ENCODE data around the gene KCNAB1.

The KCNAB1 gene

GRCh38 chr3:156511987-156512677 lies 391.8 kb downstream of the KCNAB1 start:
- DNase-seq: no peak

- no peak for DNase-seq
Observed at GRCh38 chr3:156513619-156514018, 393.2 kb downstream of the KCNAB1 start.

DNA sequence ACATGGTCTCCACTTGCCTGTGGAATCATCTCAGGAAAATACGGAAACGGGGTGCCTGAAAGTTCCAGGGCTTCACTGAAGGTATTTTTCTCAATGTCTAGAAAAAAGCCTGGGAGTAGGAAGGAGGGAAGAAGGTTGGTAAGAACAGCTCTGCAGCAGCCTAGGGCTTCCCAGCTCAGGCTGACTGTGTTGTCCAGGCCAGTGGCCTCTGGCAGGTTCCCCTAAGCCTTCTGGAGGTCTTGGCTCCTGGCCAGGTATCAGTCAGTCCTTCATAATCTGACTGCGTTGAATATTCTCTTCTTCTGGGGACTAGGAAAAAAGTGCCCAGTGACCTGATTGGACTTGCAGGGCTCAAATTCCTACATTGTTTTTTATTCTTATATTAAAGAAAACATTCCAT lies 395.9 kb downstream of the KCNAB1 start:
- no peak for DNase-seq

DNA sequence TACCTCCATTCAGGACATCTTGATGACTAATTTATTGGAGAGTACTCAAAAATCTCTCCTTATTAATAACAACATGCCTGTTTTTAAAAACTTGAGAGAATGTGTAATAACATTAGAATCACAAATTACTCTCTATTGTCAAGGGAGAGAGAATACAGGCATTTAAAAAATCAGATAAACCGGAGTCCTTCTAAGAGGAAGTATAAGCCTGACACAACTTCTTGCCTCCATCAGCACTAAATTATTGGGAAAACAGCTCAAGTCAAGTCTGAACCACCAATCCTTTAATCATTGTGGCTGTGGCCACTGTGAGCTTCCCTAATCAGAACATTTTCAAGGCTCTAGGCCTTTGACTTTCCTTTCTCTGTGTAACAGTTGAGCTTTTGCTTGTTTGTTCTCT lies 396.6 kb downstream of the KCNAB1 start:
- DNase-seq: no peak

DNA sequence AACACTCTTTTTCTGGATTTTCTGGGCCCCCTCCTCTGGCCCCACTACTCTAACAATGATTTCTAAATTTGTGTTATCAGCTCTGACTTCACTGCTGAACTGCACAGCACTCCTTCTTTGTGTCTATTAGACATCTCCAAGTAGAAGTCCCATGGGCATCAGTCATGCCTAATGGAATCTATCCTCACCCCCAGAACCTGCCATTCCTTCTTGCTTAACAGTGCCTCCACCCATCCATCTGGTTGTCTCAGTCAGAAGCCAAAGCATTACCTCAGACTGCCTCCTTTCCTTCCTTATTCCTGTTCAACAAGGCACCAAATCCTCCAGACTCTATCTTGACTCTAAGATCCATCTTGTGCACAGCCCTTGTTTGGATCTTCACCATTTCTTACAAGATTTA lies 398.3 kb downstream of the KCNAB1 start:
- no peak for DNase-seq

GRCh38 chr3:156519758-156520162 lies 399.4 kb downstream of the KCNAB1 start:
- DNase-seq: no peak

- no peak for DNase-seq
Observed at GRCh38 chr3:156522673-156523072, 402.3 kb downstream of the KCNAB1 start.

DNA sequence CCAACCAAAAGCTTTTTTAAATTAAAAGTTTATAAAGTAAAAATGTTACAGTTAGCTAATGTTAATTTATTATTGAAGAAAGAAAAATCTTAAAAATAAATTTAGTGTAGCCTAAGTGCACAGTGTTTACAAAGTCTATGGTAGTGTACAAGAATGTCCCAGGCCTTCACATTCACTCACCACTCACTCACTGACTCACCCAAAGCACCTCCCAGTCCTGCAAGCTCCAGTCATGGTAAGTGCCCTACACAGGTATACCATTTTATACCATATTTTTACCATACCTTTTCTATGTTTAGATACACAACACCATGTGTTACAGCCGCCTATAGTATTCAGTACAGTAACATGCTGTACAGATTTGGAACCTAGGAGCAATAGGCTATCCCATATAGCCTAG lies 405.4 kb downstream of the KCNAB1 start:
- DNase-seq: no peak

GRCh38 chr3:156527060-156527459 lies 406.7 kb downstream of the KCNAB1 start:
- no peak for DNase-seq

- DNase-seq: no peak
Observed at GRCh38 chr3:156530980-156531379, 410.6 kb downstream of the KCNAB1 start.

- DNase-seq: no peak
Observed at GRCh38 chr3:156532730-156533129, 412.4 kb downstream of the KCNAB1 start.

GRCh38 chr3:156533205-156533604 lies 412.8 kb downstream of the KCNAB1 start:
- DNase-seq: no peak

DNA sequence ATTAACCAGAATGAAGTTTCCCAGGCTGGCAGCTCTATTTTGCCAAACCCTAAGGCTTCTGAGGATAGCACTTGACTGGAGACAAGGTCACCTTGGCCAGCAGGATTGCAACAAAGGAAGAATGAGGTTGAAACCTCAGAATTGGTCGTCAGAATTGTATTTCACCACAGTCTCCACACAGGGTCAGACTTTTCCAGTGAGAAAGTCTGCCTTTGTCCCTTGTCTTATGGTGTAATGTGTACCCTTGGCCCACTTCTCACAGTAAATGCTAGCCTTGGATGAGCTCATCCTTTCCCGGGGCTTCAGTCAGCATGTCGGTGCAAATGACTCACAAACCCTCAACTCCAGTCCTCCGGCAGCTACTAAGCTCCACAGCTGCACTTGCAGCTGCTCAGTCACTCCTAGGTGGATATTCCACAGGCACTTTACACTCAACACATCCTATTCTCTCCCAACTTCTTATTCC lies 414.8 kb downstream of the KCNAB1 start:
- DNase-seq: peak; percentile 84

GRCh38 chr3:156535798-156536197 lies 415.4 kb downstream of the KCNAB1 start:
- DNase-seq: no peak

DNA sequence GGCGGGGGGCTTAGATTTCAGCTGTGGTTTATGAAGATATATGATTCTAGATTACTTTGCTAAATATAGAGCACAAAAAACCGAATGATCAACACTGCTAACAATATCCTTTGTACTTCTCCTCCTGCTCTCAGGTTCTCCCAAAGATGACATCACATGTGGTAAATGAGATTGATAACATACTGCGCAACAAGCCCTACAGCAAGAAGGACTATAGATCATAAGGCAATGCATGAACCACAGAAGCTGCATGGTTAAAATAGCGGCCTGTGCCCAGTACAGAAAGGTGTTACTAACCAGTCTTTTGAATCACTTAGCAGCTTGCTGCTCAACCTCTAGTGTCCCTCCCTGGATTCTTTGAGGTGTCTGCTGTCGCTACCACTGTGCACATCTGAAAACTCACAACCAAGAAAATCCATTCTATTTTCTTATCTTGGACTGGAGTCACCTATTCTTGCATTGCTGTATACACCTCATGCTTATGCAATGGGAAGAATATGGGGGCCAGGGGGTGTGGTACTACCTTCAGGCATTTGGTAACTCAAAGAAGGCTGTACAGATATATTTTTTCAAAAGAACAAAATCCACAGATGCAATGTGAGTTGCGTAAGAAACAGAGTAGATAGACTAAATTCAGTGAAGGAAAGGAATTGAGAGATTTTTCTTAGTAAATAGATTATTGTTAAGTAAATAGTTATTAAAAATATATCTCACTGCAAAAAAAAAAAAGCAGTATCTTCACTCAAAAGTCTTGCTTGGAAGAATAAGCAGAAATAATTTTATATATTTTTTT lies 416.3 kb downstream of the KCNAB1 start:
- DNase-seq: no peak

DNA sequence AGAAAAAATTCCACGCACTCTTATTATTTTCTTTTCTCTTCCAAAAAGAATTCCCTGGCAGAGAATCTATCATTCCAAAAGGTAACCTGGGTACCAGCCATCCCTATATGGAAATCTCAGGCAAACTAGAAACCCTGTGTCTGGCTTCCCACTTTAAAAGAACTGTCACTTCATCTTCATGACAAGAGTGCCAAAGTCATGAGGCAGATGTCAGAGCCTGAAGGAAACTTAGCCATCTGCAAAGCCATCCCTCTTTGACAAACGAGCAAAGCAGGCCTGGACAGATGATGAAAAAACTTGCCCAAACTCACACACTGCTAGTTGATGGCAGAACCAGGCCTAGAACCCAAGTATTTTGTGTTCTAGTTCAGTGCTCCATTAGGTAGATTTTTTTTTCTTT lies 418.7 kb downstream of the KCNAB1 start:
- DNase-seq: no peak

DNA sequence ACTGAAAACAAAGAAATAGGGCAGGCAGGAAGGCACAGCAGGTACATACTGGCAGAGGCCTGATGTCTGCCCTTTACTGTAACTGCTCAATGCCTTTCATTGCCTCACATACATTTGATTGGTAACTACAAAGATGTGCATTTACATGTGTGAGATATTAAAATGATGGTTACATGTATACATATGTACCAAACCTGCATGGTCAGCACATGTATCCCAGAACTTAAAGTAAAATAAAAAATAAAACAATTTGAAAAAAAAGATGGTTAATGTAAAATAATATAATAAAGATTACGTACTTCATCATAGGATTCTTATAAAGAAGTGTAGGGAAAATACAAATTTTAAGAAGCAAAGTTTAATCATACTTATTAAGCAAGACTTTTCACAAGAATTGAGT lies 419.4 kb downstream of the KCNAB1 start:
- no peak for DNase-seq

DNA sequence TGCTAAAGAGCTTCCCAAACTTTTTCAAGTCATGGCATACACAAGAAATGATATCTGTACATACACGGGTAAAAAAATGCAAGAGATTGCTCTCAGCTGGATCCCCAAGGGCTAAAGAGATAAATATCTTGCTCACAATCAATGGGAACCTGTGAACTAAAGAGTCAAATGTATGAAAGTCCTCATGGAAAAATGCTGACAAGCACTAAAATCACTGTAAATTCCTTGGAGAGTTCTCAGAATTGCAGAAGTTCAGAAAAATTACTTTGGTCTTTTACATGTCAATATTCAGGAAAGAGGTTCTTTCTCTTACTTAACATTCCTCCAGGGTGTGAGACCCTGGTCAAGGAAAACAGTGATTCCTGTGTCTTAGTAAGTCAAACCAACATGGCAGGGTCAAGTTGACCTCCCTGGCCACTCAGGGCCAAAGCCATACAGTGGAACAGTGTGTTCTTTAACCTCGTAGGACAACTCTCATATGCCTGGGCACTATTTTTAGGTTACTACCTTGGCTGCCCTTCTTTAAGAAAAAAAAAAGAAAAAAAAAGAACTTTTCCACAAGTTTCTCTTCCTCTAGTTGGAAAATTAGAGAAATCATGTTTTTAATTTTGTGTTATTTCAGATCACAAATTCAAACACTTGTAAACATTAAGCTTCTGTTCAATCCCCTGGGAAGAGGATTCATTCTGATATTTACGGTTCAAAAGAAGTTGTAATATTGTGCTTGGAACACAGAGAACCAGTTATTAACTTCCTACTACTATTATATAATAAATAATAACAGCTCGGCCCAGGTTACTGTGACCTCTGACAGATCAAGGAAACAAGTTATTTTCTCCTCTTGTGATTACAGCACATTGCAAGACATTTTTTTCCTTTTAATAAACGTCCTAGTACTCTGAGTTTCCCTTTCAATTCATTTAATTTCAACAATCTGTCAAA lies 422.0 kb downstream of the KCNAB1 start:
- DNase-seq: no peak

GRCh38 chr3:156543043-156543555 lies 422.7 kb downstream of the KCNAB1 start:
- DNase-seq: no peak

- DNase-seq: no peak
Observed at GRCh38 chr3:156547637-156548036, 427.3 kb downstream of the KCNAB1 start.

GRCh38 chr3:156548041-156548687 lies 427.8 kb downstream of the KCNAB1 start:
- DNase-seq: no peak

DNA sequence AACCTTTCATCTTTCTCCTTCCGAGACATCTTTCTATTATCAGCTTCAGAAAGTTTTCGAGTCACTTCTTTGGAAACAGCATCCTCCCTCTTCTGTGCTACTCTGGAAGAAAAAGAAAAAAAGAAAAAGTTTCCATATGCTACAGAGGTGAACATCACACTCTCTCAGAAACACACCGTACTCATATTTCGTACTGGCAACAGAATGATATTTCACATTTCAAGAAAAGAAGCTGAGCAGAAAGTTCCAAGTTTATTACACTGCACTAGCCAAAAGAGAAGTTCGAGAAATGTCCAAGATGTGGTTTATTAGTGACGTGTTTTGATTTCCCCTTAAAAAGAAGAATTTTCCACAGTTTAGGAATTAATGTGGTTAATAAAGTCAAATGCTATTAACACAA lies 428.5 kb downstream of the KCNAB1 start:
- DNase-seq: no peak

Measured in left hindlimb (tissue), 1 donor.